HEK293T (cell line): ENCODE data around the gene MED8.

Source experiments
- ARNT ChIP-seq: fragments of 450-650 bp; IDR thresholded peaks from 2 replicates; pipeline ENCODE4 v1.6.1; 2017; ENCODE audit warnings: mild to moderate bottlenecking
- FOXA1 ChIP-seq: fragments of 450-650 bp; IDR thresholded peaks from 2 replicates; pipeline ENCODE4 v1.6.1; 2016; ENCODE audit warnings: mild to moderate bottlenecking
- FOXK2 ChIP-seq: fragments of 450-650 bp; IDR thresholded peaks from 2 replicates; pipeline ENCODE4 v1.6.1; 2016; ENCODE audit warnings: mild to moderate bottlenecking
- L3MBTL2 ChIP-seq: fragments of 450-650 bp; conservative IDR thresholded peaks from 2 replicates; pipeline ENCODE4 v1.6.1; 2016; ENCODE audit warnings: mild to moderate bottlenecking
- SP1 ChIP-seq: fragments of 450-650 bp; IDR thresholded peaks from 2 replicates; pipeline ENCODE4 v1.6.1; 2017
- SUZ12 ChIP-seq: fragments of 450-650 bp; IDR thresholded peaks from 2 replicates; pipeline ENCODE4 v1.6.1; 2016; ENCODE audit warnings: mild to moderate bottlenecking
- TARDBP ChIP-seq: fragments of 450-650 bp; IDR thresholded peaks from 2 replicates; pipeline ENCODE4 v1.6.1; 2016
- ZNF384 ChIP-seq: fragments of 450-650 bp; IDR thresholded peaks from 2 replicates; pipeline ENCODE4 v1.6.1; 2016

DNA sequence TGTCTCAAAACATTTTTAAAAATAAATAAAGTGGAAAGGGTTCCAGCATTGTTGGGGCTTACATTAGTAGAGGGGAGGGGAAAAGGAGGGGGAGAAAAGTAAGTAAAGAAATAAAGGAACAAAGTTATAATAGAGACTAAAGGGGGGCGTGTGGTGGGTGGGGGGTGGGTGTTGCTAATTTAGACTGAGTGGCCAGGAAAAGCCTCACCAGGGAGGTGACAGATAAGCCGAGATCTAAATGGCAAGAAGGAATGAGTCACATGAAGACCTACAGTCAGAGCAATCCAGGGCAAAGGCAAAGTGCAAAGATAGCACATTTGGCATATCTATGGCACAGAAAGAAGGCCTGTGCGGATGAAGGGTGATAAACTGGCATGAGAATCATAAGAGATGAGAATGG is 44.5 kb downstream of the MED8 start:
- TF ChIP-seq ZNF384 (no peak), ARNT (no peak), SUZ12 (no peak), TARDBP (no peak), SP1 (no peak), FOXK2 (no peak), L3MBTL2 (no peak), FOXA1 (no peak)
